Neural cell (in vitro differentiated cells): ENCODE data around the gene CAPN8.

Experiments
- MXI1 ChIP-seq: fragments of 450-650 bp; conservative IDR thresholded peaks from 2 replicates; pipeline ENCODE4 v1.6.1; 2014; ENCODE audit warnings: antibody characterized with exemption, mild to moderate bottlenecking; ENCODE audit not compliant: poor library complexity, severe bottlenecking
- POLR2AphosphoS5 ChIP-seq: IDR thresholded peaks from 2 replicates; pipeline ENCODE4 v1.6.1; 2012
- TF ChIP-seq, protein P1 (sequence below): fragments of 450-650 bp; IDR thresholded peaks from 2 replicates; pipeline ENCODE4 v1.5.1; 2014; ENCODE audit warnings: antibody characterized with exemption, mild to moderate bottlenecking, moderate library complexity; ENCODE audit not compliant: poor library complexity, severe bottlenecking

GRCh38 chr1:223669003-223669795 lies 3.7 kb upstream of the CAPN8 start:
- TF ChIP-seq, protein P1, sequence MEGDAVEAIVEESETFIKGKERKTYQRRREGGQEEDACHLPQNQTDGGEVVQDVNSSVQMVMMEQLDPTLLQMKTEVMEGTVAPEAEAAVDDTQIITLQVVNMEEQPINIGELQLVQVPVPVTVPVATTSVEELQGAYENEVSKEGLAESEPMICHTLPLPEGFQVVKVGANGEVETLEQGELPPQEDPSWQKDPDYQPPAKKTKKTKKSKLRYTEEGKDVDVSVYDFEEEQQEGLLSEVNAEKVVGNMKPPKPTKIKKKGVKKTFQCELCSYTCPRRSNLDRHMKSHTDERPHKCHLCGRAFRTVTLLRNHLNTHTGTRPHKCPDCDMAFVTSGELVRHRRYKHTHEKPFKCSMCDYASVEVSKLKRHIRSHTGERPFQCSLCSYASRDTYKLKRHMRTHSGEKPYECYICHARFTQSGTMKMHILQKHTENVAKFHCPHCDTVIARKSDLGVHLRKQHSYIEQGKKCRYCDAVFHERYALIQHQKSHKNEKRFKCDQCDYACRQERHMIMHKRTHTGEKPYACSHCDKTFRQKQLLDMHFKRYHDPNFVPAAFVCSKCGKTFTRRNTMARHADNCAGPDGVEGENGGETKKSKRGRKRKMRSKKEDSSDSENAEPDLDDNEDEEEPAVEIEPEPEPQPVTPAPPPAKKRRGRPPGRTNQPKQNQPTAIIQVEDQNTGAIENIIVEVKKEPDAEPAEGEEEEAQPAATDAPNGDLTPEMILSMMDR: no peak
- TF ChIP-seq POLR2AphosphoS5 (no peak), MXI1 (no peak)
